Right ventricle myocardium superior (tissue), 1 donor: ENCODE measurements around the gene NDUFS8. TPM values are rescaled to one million over a fixed set of nuclear protein-coding genes. Genes with fewer than 3 reads are reported as not detected.
A peak's percentile ranks its signal among the peaks of the same experiment; 100 is the strongest.

Source experiments
- ATAC-seq: fragments of 200-7000 bp; cut with Tn5 transposase; one replicate; pipeline ENCODE4 v1.9.1; 2020; ENCODE audit warnings: mild to moderate bottlenecking; ENCODE audit not compliant: poor library complexity
- DNase-seq: peaks from one replicate; pipeline ENCODE4 v3.0.0-alpha.2; 2020
- intact Hi-C: fragments of 100-400 bp; cut with DNase I; formaldehyde crosslinking; loops from one replicate; pipeline ENCODE4 v1.11.2; 2022
- total RNA-seq: library from RNA; stranded (reverse); fragmentation: NEBNext Ultra II Directional; extraction: Animal tissue kit (Norgen Biotek cat#: 25700); gene quantifications from one replicate; pipeline ENCODE4 v1.2.1, GENCODE V29; 2021
- donor health status: DM: no; HTN: yes; CAD: no; lungs with severe emphysema.

NDUFS8 gene
- total RNA-seq, 1 donor from 2014 or later: 474 TPM

DNA sequence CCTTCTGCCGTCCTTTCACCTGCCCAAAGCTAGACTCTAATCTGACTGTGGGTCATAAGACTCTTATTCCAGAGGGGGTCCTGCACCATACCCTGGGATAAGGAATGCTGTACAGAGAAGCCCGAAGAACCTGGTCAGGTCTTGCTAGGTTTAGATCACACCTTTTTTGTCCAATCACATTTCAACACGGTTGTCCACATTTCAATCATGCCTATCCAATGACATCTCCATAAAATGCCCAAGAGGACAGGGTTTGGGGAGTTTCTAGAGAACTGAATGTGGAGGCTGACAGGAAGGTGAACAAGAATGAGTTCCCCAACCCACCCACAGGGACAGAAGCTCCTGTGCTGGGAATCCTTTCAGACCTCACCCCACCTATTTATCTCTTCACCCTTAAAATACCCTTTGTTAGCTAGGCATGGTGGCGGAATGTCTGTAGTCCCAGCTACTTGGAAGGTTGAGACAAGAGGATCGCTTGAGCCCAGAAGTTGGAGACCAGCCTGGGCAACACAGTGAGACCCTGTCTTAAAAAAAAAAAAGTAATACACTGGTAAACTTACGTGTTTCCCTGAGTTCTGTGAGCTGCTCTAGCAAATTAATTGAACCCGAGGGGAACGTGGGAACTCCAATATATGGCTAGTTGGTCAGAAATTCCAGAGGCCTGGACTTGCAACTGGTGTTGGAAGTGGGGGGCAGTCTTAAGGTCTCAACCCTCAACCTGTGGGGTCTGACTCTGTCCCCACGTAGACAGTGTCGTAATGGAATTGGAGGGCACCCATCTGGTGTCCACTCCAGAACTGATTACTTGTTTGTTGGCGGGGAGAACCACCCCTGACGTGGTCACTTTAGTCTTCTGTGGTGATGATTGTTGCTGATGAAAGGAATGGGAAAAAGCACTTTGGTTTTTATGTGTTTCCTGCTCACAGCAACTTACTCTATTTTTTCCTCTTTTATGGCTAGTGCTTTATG, 26.1 kb downstream of the NDUFS8 start:
- ATAC-seq: no peak
- no peak for DNase-seq
- intact Hi-C loops: no loop called here

GRCh38 chr11:68057807-68058206, 27.3 kb downstream of the NDUFS8 start:
- ATAC-seq (no peak), DNase-seq (no peak)
- intact Hi-C loops: no loop called here

DNA sequence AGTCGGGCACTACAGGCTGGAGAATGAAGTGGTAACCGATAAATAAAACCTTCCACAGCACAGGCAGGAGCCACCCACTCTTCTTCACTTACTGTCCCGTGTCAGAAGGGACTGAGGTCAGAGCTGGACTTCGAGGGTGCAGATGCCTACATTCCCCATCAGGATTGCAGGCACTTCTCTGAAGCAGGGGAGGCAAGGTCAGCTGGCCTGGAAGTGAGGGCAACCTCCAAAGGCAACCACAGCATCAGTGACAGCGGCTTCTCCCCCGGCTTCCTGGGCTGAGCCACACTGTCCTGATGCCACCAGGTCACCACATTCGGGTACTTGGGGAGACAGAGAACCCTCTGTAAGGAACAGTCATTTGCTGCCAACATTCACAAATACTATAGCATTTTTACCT, 31.0 kb downstream of the NDUFS8 start:
- no peak for DNase-seq
- intact Hi-C loops: no loop called here
- no peak for ATAC-seq

DNA sequence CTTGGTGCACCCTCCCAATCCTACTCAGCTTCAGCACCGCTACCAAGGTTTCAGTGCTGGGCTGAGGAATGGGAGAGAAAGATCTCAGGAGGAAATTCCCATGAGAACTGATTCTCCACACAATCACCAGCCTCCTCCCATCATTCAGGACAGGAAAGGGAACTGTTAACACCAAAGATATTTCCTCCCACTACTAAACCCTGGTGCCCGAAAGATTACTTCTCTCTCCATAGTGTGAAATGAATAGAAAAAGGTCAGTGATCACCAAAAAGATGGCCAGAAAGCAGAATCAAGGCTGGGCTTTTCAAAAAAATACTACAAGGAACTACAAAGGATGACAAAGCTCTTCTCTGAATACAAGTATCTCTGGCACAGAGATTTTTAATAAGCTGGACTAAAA, 34.4 kb downstream of the NDUFS8 start:
- ATAC-seq: no peak
- intact Hi-C loops: no loop called here
- DNase-seq: no peak

DNA sequence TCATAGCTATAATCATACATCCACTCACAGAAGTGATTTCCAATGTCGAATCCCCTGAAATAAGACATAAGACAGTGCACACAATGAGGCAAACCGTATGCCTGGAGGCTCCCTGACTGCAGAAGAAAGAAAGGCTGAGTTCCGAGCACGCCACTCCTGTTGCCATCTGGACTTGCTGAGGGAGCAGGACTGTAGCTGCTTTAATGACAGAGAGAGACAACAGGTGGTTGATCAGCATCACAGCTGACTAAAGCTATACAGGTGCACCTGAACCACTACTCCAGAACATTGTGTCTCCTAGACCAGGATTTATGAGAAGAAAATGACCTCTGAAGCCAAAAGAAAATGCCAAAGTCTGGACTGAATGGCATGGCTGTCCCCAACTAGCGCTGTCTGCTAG, 35.4 kb downstream of the NDUFS8 start:
- ATAC-seq: no peak

GRCh38 chr11:68066742-68067141, 36.3 kb downstream of the NDUFS8 start:
- no peak for DNase-seq
- intact Hi-C loops: no loop called here
- peak; percentile 76 for ATAC-seq

More for the DNA sequence above, 35.4 kb downstream of the NDUFS8 start:
- intact Hi-C loops: no loop called here
- DNase-seq: no peak

DNA sequence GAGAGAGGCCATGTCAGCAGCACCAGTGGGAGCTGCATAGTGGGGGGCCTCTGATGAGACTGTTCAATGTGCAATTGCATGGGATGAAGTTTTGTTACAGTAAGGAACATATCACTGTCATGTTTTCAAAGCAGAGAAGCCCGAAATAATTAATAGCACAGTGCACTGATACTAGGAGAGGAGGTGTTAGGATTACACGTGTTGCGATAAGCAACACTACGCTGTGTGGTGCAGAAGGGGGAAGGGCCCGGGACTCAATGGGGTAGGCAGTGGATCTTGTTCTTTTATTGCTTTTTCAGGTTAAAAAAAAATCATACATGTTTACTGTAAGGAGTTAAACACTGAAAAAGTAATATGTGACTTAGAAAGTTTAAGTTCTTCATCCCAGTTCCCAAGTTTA, 37.5 kb downstream of the NDUFS8 start:
- intact Hi-C loops: no loop called here
- DNase-seq: no peak
- ATAC-seq: no peak

- intact Hi-C loops: loop anchor here (10.0 kb wide), 1 partner anchor 113 kb away; no protein-coding TSS in a partner anchor
- no peak for ATAC-seq
- DNase-seq: no peak
These were observed 41.0 kb downstream of the NDUFS8 start for GRCh38 chr11:68071281-68072048.

- intact Hi-C loops: loop anchor here (10.0 kb wide), 1 partner anchor 110 kb away; no protein-coding TSS in a partner anchor
- ATAC-seq (peak; percentile 21), DNase-seq (no peak)
These were observed 44.3 kb downstream of the NDUFS8 start for GRCh38 chr11:68074584-68075352.

- no peak for ATAC-seq
- no peak for DNase-seq
- intact Hi-C loops: loop anchor here (10.0 kb wide), 1 partner anchor 108 kb away; no protein-coding TSS in a partner anchor
These were observed 46.0 kb downstream of the NDUFS8 start for GRCh38 chr11:68076371-68077042.

- DNase-seq: no peak
- ATAC-seq: peak; percentile 63
- intact Hi-C loops: loop anchor here (10.0 kb wide), 1 partner anchor 107 kb away; no protein-coding TSS in a partner anchor
These were observed 47.4 kb downstream of the NDUFS8 start for GRCh38 chr11:68077617-68078582.

- ATAC-seq (no peak), DNase-seq (no peak)
- intact Hi-C loops: no loop called here
These were observed 50.4 kb downstream of the NDUFS8 start for GRCh38 chr11:68080860-68081259.

DNA sequence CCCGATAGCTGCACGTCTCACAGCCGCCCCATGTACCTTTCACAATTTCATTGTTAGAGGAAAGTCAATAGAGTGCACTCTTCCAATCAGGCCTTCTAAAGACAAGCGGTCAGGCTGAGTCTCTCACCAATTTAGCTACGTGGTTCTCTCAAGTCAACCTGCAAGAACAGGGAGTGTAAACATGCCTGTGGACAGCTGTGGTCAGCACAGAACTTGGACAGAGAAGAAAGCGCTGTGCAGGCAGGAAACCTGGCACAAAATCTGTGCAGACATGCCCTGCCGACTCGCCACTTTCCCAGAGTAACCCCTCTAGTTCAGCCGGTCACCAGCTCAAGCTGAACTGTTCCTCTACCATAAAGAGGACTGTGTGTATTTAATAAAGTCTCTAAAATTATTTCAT, 51.2 kb downstream of the NDUFS8 start:
- ATAC-seq (peak; percentile 38), DNase-seq (no peak)
- intact Hi-C loops: no loop called here

DNA sequence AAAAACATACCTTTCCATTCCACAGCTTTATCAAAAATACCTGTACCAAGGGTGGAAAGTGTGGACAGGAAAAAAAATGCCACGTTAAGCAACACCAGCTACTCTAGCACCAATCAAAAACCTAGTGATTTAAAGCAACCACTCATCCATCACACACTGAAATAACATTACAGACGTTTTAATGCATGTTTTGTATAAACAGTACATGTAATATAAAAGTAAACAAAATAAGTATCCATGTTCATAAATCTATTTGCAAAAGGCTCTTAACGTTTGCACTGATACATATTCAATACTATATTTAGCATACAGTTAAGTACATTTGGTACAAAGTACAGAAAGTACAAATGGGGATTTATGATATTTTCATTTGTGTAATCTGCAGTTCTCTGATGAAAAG, 52.0 kb downstream of the NDUFS8 start:
- intact Hi-C loops: no loop called here
- DNase-seq (no peak), ATAC-seq (no peak)

- intact Hi-C loops: no loop called here
- DNase-seq (no peak), ATAC-seq (no peak)
These were observed 53.0 kb downstream of the NDUFS8 start for GRCh38 chr11:68083517-68083916.
